Stimulated activated CD8-positive, alpha-beta memory T cell treated with anti-CD3 and anti-CD28 coated beads, Interleukin-7, amount 100 ng/mL, for 48 hours (primary cell): ENCODE measurements around the gene PNPLA8.
"Not testable (repeated sequence)": the region's sequence is repeated elsewhere in the genome, so short reads cannot be mapped to it uniquely, and the experiment has no call there.

Experiments
- DNase-seq, 2 donors: peaks; one replicate each; pipeline ENCODE4 v3.0.0-alpha.2; 2020; ENCODE audit warnings: low read depth in 1 of 2; ENCODE audit errors: extremely low read depth in 1 of 2

The PNPLA8 gene

GRCh38 chr7:108525985-108526767 lies at the start of gene PNPLA8:
Gene PNPLA8 (minus strand): TSS chr7:108526135. CDS start chr7:108515491, 10,644 bp downstream.
- DNase-seq = peak; percentile 100

- no peak for DNase-seq
These were observed 49.2 kb upstream of the PNPLA8 start for GRCh38 chr7:108575156-108575555.

GRCh38 chr7:108572480-108572879 lies 46.5 kb upstream of the PNPLA8 start:
- DNase-seq = no peak

GRCh38 chr7:108570146-108570755 lies 44.3 kb upstream of the PNPLA8 start:
- peak; percentile 8 to 24 for DNase-seq

- peak; percentile 99 for DNase-seq
These were observed 43.6 kb upstream of the PNPLA8 start, which contains the start of the genes DNAJB9 and THAP5 for GRCh38 chr7:108569381-108570145. Gene DNAJB9 (plus strand): TSS chr7:108569874. CDS start chr7:108571727, 1,853 bp downstream. Gene THAP5 (minus strand): TSS chr7:108569706. CDS start chr7:108569569, 137 bp downstream.

- DNase-seq = no peak
These were observed 43.0 kb upstream of the PNPLA8 start for GRCh38 chr7:108568801-108569380.

- DNase-seq = no peak
These were observed 40.1 kb upstream of the PNPLA8 start for GRCh38 chr7:108565987-108566386.

- DNase-seq = no peak
These were observed 35.2 kb upstream of the PNPLA8 start for GRCh38 chr7:108561047-108561619.

- DNase-seq = no peak
These were observed 33.3 kb upstream of the PNPLA8 start for GRCh38 chr7:108559253-108559652.

- DNase-seq = no peak
These were observed 31.7 kb upstream of the PNPLA8 start for GRCh38 chr7:108557617-108558016.

- DNase-seq = no peak
These were observed 31.3 kb upstream of the PNPLA8 start for GRCh38 chr7:108557191-108557590.

GRCh38 chr7:108556665-108557064 lies 30.7 kb upstream of the PNPLA8 start:
- not testable (repeated sequence) for DNase-seq

- not testable (repeated sequence) for DNase-seq
These were observed 22.4 kb upstream of the PNPLA8 start for GRCh38 chr7:108548141-108548896.

- no peak for DNase-seq
These were observed 15.5 kb upstream of the PNPLA8 start for GRCh38 chr7:108541478-108541877.

- DNase-seq = not testable (repeated sequence)
These were observed 12.8 kb upstream of the PNPLA8 start for GRCh38 chr7:108538685-108539084.

- DNase-seq = not testable (repeated sequence)
These were observed 12.3 kb upstream of the PNPLA8 start for GRCh38 chr7:108538236-108538635.

- DNase-seq = no peak
These were observed 11.3 kb upstream of the PNPLA8 start for GRCh38 chr7:108537229-108537628.

GRCh38 chr7:108535744-108536143 lies 9.8 kb upstream of the PNPLA8 start:
- no peak for DNase-seq

- no peak for DNase-seq
These were observed 9.3 kb upstream of the PNPLA8 start for GRCh38 chr7:108535257-108535656.

GRCh38 chr7:108533712-108534111 lies 7.8 kb upstream of the PNPLA8 start:
- DNase-seq = no peak
